Panc1 (cell line): ENCODE measurements around the gene GRIK4. TPM values are rescaled to one million over a fixed set of nuclear protein-coding genes. Genes with fewer than 3 reads are reported as not detected.

Source experiments
- ATAC-seq: fragments of 200-7000 bp; cut with Tn5 transposase; 2 replicates; pipeline ENCODE4 v1.9.1; 2020; ENCODE audit warnings: mild to moderate bottlenecking, moderate library complexity
- BruUV-seq: library from RNA; stranded (reverse); fragments of 400-500 nt; replicated peaks from 2 replicates; lab custom pipeline; 2021; lab: Mats Ljungman, UMichigan
- CTCF ChIA-PET: fragments of 300-600 bp; sonication (Branson Sonifier 250); formaldehyde crosslinking; loops from one replicate; lab custom pipeline; 2022; ENCODE audit warnings: antibody characterized with exemption; lab: Charles Lee
- POLR2A ChIA-PET: fragments of 300-600 bp; sonication (Branson Sonifier 250); formaldehyde crosslinking; loops from one replicate; lab custom pipeline; 2022; ENCODE audit warnings: antibody characterized with exemption; lab: Charles Lee
- DNase-seq: peaks from one replicate; pipeline ENCODE4 v3.0.0-alpha.2; 2010; ENCODE audit warnings: low read depth, low spot score
- H3K27ac ChIP-seq: 2 replicates; pipeline ENCODE4 v1.5.1; 2011; ENCODE audit warnings: mild to moderate bottlenecking, low read length, inconsistent platforms
- H3K27me3 ChIP-seq: fragments of 200-500 bp; sonication (Bioruptor generic); 2 replicates; pipeline ENCODE4 v1.6.0; 2014; ENCODE audit warnings: low read length, inconsistent platforms; ENCODE audit not compliant: control insufficient read depth, insufficient read depth
- H3K36me3 ChIP-seq: fragments of 200-500 bp; sonication (Bioruptor generic); 2 replicates; pipeline ENCODE4 v1.5.1; 2014; ENCODE audit warnings: inconsistent platforms, mild to moderate bottlenecking, low read length, moderate library complexity; ENCODE audit not compliant: control insufficient read depth, insufficient read depth
- H3K4me1 ChIP-seq: 2 replicates; pipeline ENCODE4 v1.5.1; 2011; ENCODE audit warnings: inconsistent platforms, mild to moderate bottlenecking, low read length, moderate library complexity; ENCODE audit not compliant: control insufficient read depth, insufficient read depth
- H3K4me3 ChIP-seq, 2 experiments: 2 replicates each; pipeline ENCODE4 v1.5.1; 2011 to 2012; ENCODE audit warnings: low read depth in 2 of 2, low read length in 2 of 2, mild to moderate bottlenecking in 2 of 2, inconsistent platforms in 1 of 2, moderate library complexity in 1 of 2
- H3K9me3 ChIP-seq: fragments of 200-500 bp; sonication (Bioruptor generic); 2 replicates; pipeline ENCODE4 v1.5.1; 2014; ENCODE audit warnings: low read depth, mild to moderate bottlenecking, inconsistent platforms, low read length, moderate library complexity; ENCODE audit not compliant: control insufficient read depth, insufficient read depth
- POLR2AphosphoS5 ChIP-seq: IDR thresholded peaks from 2 replicates; pipeline ENCODE4 v1.6.1; 2012; ENCODE audit warnings: mild to moderate bottlenecking, low read depth, low read length, moderate library complexity
- SIN3A ChIP-seq: IDR thresholded peaks from 2 replicates; pipeline ENCODE4 v1.6.1; 2012; ENCODE audit warnings: low read depth, mild to moderate bottlenecking, low read length, moderate library complexity, borderline replicate concordance; ENCODE audit not compliant: insufficient read depth
- TCF7L2 ChIP-seq: IDR thresholded peaks from 2 replicates; pipeline ENCODE4 v1.6.1; 2011; ENCODE audit warnings: mild to moderate bottlenecking, low read depth, low read length, inconsistent platforms
- in situ Hi-C: cut with HindIII; loops from 2 replicates; pipeline ENCODE4 v1.10.0; 2016; ENCODE audit warnings: low sequenced_read_pairs, low pct_unique_long_range_greater_than_20kb
- intact Hi-C: fragments of 100-400 bp; cut with micrococcal nuclease; formaldehyde crosslinking; loops from one replicate; pipeline ENCODE4 v1.10.0; 2022; ENCODE audit not compliant: unreplicated experiment
- total RNA-seq: library from RNA; stranded (reverse); gene quantifications from one replicate; pipeline ENCODE4 v1.2.1, GENCODE V29; 2021; ENCODE audit not compliant: unreplicated experiment
- TF ChIP-seq, protein P1 (sequence below), 2 experiments: IDR thresholded peaks; 2 replicates each; pipeline ENCODE4 v1.6.1; 2011 to 2012; ENCODE audit warnings: low read depth in 2 of 2, control low read depth in 1 of 2, low read length in 1 of 2, mild to moderate bottlenecking in 1 of 2, moderate library complexity in 1 of 2; ENCODE audit not compliant: insufficient read depth in 1 of 2
- TF ChIP-seq, protein P2 (sequence below): fragments of 450-650 bp; IDR thresholded peaks from 2 replicates; pipeline ENCODE4 v1.5.1; 2017; ENCODE audit warnings: mild to moderate bottlenecking

Gene GRIK4
- total RNA-seq, 1 experiment from 2014 or later: 0.62 TPM

GRCh38 chr11:120859552-120860295 lies 348.2 kb downstream of the GRIK4 start:
- Histone ChIP-seq H3K9me3 (no peaks in the 10 kb centered on the region), H3K27me3 (peaks cover 15% of the 10 kb centered on the region), H3K27ac (no peak overlapping the region), H3K36me3 (no peaks in the 10 kb centered on the region), H3K4me3 (no peak overlapping the region), H3K4me1 (no peaks in the 10 kb centered on the region)
- ChIA-PET CTCF (no interaction called here), POLR2A (no interaction called here)
- in situ Hi-C loops: no loop called here
- BruUV-seq: no TSS peak
- TF ChIP-seq TCF7L2: no peak
- TF ChIP-seq POLR2AphosphoS5: no peak
- TF ChIP-seq, protein P1, sequence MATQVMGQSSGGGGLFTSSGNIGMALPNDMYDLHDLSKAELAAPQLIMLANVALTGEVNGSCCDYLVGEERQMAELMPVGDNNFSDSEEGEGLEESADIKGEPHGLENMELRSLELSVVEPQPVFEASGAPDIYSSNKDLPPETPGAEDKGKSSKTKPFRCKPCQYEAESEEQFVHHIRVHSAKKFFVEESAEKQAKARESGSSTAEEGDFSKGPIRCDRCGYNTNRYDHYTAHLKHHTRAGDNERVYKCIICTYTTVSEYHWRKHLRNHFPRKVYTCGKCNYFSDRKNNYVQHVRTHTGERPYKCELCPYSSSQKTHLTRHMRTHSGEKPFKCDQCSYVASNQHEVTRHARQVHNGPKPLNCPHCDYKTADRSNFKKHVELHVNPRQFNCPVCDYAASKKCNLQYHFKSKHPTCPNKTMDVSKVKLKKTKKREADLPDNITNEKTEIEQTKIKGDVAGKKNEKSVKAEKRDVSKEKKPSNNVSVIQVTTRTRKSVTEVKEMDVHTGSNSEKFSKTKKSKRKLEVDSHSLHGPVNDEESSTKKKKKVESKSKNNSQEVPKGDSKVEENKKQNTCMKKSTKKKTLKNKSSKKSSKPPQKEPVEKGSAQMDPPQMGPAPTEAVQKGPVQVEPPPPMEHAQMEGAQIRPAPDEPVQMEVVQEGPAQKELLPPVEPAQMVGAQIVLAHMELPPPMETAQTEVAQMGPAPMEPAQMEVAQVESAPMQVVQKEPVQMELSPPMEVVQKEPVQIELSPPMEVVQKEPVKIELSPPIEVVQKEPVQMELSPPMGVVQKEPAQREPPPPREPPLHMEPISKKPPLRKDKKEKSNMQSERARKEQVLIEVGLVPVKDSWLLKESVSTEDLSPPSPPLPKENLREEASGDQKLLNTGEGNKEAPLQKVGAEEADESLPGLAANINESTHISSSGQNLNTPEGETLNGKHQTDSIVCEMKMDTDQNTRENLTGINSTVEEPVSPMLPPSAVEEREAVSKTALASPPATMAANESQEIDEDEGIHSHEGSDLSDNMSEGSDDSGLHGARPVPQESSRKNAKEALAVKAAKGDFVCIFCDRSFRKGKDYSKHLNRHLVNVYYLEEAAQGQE (IDR thresholded peaks at IDR 0.05; ENCODE audit: insufficient read depth in 1 of 2, low read depth in 2 of 2, low read length in 1 of 2): no peak
- no peak for TF ChIP-seq SIN3A
- TF ChIP-seq, protein P2, sequence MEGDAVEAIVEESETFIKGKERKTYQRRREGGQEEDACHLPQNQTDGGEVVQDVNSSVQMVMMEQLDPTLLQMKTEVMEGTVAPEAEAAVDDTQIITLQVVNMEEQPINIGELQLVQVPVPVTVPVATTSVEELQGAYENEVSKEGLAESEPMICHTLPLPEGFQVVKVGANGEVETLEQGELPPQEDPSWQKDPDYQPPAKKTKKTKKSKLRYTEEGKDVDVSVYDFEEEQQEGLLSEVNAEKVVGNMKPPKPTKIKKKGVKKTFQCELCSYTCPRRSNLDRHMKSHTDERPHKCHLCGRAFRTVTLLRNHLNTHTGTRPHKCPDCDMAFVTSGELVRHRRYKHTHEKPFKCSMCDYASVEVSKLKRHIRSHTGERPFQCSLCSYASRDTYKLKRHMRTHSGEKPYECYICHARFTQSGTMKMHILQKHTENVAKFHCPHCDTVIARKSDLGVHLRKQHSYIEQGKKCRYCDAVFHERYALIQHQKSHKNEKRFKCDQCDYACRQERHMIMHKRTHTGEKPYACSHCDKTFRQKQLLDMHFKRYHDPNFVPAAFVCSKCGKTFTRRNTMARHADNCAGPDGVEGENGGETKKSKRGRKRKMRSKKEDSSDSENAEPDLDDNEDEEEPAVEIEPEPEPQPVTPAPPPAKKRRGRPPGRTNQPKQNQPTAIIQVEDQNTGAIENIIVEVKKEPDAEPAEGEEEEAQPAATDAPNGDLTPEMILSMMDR: no peak
- ATAC-seq (no peak), DNase-seq (no peak)
- intact Hi-C loops: no loop called here

- DNase-seq: no peak
- Histone ChIP-seq H3K4me1 (no peaks in the 10 kb centered on the region), H3K4me3 (no peak overlapping the region), H3K36me3 (no peaks in the 10 kb centered on the region), H3K27ac (no peak overlapping the region), H3K9me3 (no peaks in the 10 kb centered on the region), H3K27me3 (peaks cover 9% of the 10 kb centered on the region)
- TF ChIP-seq, protein P1 (IDR thresholded peaks at IDR 0.05; ENCODE audit: insufficient read depth in 1 of 2, low read depth in 2 of 2, low read length in 1 of 2): no peak
- TF ChIP-seq TCF7L2 (no peak), SIN3A (no peak), POLR2AphosphoS5 (no peak)
- TF ChIP-seq, protein P2: no peak
- BruUV-seq: no TSS peak
- POLR2A ChIA-PET: no interaction called here
- intact Hi-C loops (no loop called here), in situ Hi-C loops (no loop called here)
- CTCF ChIA-PET: interaction anchor here (0.6 kb wide), 1 partner anchor 32 kb away, joined by 3 read pairs; no protein-coding TSS in a partner anchor
- no peak; the same call in 1 of the 2 replicates for ATAC-seq
These were observed 351.8 kb downstream of the GRIK4 start for GRCh38 chr11:120863359-120863758.
